RPMI8226 (cell line): Measurements from ENCODE around the gene TMEM120B.
"Not testable (repeated sequence)": the region's sequence is repeated elsewhere in the genome, so short reads cannot be mapped to it uniquely, and the experiment has no call there.

ENCODE experiments used
- DNase-seq: peaks from one replicate; pipeline ENCODE4 v3.0.0-alpha.2; 2015

TMEM120B gene

GRCh38 chr12:121709478-121709961 is 3.0 kb upstream of the TMEM120B start:
- no peak for DNase-seq

GRCh38 chr12:121711361-121712189 is 977 bp upstream of the TMEM120B start:
- DNase-seq = no peak

GRCh38 chr12:121712190-121712460 is 427 bp upstream of the TMEM120B start:
- DNase-seq = peak; percentile 45

- DNase-seq = peak; percentile 22
Measured at GRCh38 chr12:121713257-121713777, 765 bp downstream of the TMEM120B start.

- no peak for DNase-seq
Measured at GRCh38 chr12:121713793-121714192, 1.2 kb downstream of the TMEM120B start.

GRCh38 chr12:121715055-121715454 is 2.5 kb downstream of the TMEM120B start:
- not testable (repeated sequence) for DNase-seq

- no peak for DNase-seq
Measured at GRCh38 chr12:121715862-121716435, 3.4 kb downstream of the TMEM120B start.

GRCh38 chr12:121717041-121717699 is 4.6 kb downstream of the TMEM120B start:
- DNase-seq = no peak

- peak; percentile 92 for DNase-seq
Measured at GRCh38 chr12:121718653-121719239, 6.2 kb downstream of the TMEM120B start.

- no peak for DNase-seq
Measured at GRCh38 chr12:121719926-121720414, 7.4 kb downstream of the TMEM120B start.

- DNase-seq = no peak
Measured at GRCh38 chr12:121720762-121721161, 8.2 kb downstream of the TMEM120B start.

GRCh38 chr12:121722511-121722910 is 10.0 kb downstream of the TMEM120B start:
- DNase-seq = no peak

- no peak for DNase-seq
Measured at GRCh38 chr12:121723200-121723599, 10.6 kb downstream of the TMEM120B start.

- no peak for DNase-seq
Measured at GRCh38 chr12:121724925-121725324, 12.4 kb downstream of the TMEM120B start.

GRCh38 chr12:121725423-121725822 is 12.9 kb downstream of the TMEM120B start:
- DNase-seq = no peak

GRCh38 chr12:121729021-121729420 is 16.5 kb downstream of the TMEM120B start:
- no peak for DNase-seq

- no peak for DNase-seq
Measured at GRCh38 chr12:121731473-121731872, 18.9 kb downstream of the TMEM120B start.

GRCh38 chr12:121733849-121734248 is 21.3 kb downstream of the TMEM120B start:
- no peak for DNase-seq

- DNase-seq = no peak
Measured at GRCh38 chr12:121738340-121738858, 25.8 kb downstream of the TMEM120B start.

- no peak for DNase-seq
Measured at GRCh38 chr12:121740847-121741246, 28.3 kb downstream of the TMEM120B start.

GRCh38 chr12:121741743-121742142 is 29.2 kb downstream of the TMEM120B start:
- DNase-seq = no peak

GRCh38 chr12:121745545-121745944 is 33.0 kb downstream of the TMEM120B start:
- DNase-seq = not testable (repeated sequence)

- DNase-seq = no peak
Measured at GRCh38 chr12:121748218-121748570, 35.6 kb downstream of the TMEM120B start.
